HG02943 (cell line): ENCODE measurements around the gene KDM2B.

Experiments used
- ATAC-seq: cut with Tn5 transposase; IDR thresholded peaks from one replicate; pipeline ENCODE4 v1.9.1; 2021; ENCODE audit warnings: mild to moderate bottlenecking, low read depth, moderate library complexity; ENCODE audit not compliant: unreplicated experiment

Gene KDM2B

GRCh38 chr12:121568518-121568917 is 12.3 kb downstream of the KDM2B start:
- no peak for ATAC-seq

- ATAC-seq = no peak
Measured at GRCh38 chr12:121565076-121565475, 15.7 kb downstream of the KDM2B start.

- ATAC-seq = no peak
Measured at GRCh38 chr12:121562488-121562887, 18.3 kb downstream of the KDM2B start.

GRCh38 chr12:121561009-121561395 is 19.8 kb downstream of the KDM2B start:
- no peak for ATAC-seq

GRCh38 chr12:121560392-121561008 is 20.3 kb downstream of the KDM2B start:
- no peak for ATAC-seq

- ATAC-seq = no peak
Measured at GRCh38 chr12:121558956-121559355, 21.9 kb downstream of the KDM2B start.

- ATAC-seq = no peak
Measured at GRCh38 chr12:121550974-121551634, 29.7 kb downstream of the KDM2B start.

GRCh38 chr12:121549075-121549474 is 31.7 kb downstream of the KDM2B start:
- ATAC-seq = no peak

- no peak for ATAC-seq
Measured at GRCh38 chr12:121545480-121545879, 35.3 kb downstream of the KDM2B start.

- no peak for ATAC-seq
Measured at GRCh38 chr12:121543786-121544185, 37.0 kb downstream of the KDM2B start.

- no peak for ATAC-seq
Measured at GRCh38 chr12:121539908-121540307, 40.9 kb downstream of the KDM2B start.

GRCh38 chr12:121538699-121539061 is 42.1 kb downstream of the KDM2B start:
- no peak for ATAC-seq

GRCh38 chr12:121537814-121538698 is 42.8 kb downstream of the KDM2B start:
- peak; percentile 7 for ATAC-seq

GRCh38 chr12:121536899-121537813 is 43.7 kb downstream of the KDM2B start:
- ATAC-seq = peak; percentile 54

- peak; percentile 49 for ATAC-seq
Measured at GRCh38 chr12:121536054-121536898, 44.5 kb downstream of the KDM2B start.

- no peak for ATAC-seq
Measured at GRCh38 chr12:121535150-121536053, 45.4 kb downstream of the KDM2B start.

GRCh38 chr12:121534495-121535148 is 46.2 kb downstream of the KDM2B start:
- no peak for ATAC-seq
